GM18507 (cell line): Measurements from ENCODE around the gene TRPM2.

ENCODE experiments used
- DNase-seq: peaks from one replicate; pipeline ENCODE4 v3.0.0; 2011; ENCODE audit warnings: low read depth; ENCODE audit not compliant: insufficient read length; ENCODE audit errors: extremely low spot score
- FAIRE-seq: peaks from 2 replicates; lab custom pipeline; 2011; peaks lifted over from hg19 to GRCh38; lab: Jason Lieb, UNC

TRPM2 gene

DNA sequence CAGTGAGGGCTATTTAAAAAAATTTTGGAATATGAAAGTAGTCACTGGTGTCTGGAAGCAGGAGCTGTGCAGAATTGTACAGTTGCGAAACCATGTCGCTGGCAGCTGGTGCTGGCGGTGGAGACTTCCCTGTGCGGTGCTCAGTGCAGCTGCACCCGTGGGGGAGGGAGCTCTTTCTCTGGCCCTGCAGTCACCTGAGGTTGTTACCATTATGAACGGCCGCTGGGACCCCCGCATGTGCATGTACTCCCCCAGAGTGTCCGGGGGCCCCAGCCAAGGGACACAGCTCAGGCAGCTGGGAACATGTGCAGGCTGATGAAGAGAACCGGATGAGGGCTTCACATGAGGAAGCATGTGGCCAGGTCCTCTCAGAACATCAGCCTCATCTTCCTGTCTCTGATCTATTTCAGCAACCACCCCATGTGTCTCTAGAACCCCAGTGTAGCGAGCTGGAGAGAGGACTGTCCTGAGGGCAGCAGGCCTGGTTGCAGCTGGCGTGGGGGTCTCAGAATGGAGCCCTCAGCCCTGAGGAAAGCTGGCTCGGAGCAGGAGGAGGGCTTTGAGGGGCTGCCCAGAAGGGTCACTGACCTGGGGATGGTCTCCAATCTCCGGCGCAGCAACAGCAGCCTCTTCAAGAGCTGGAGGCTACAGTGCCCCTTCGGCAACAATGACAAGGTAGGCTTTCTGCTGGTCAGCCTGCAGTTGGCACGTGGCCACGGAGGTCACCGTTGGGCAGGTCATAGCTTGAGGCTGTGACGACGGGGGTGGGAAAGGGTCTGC, at the start of gene TRPM2:
TSS of gene TRPM2 (plus strand) at position 431 of the 780 bp plus-strand sequence. CDS start at position 511, 80 bp downstream.
- peak; percentile 88 for FAIRE-seq
- no peak for DNase-seq

- no peak for DNase-seq
- FAIRE-seq = no peak
These were observed 49.3 kb upstream of the TRPM2 start for GRCh38 chr21:44304011-44304616.

- FAIRE-seq = no peak
These were observed 48.5 kb upstream of the TRPM2 start for GRCh38 chr21:44304877-44305293.

DNA sequence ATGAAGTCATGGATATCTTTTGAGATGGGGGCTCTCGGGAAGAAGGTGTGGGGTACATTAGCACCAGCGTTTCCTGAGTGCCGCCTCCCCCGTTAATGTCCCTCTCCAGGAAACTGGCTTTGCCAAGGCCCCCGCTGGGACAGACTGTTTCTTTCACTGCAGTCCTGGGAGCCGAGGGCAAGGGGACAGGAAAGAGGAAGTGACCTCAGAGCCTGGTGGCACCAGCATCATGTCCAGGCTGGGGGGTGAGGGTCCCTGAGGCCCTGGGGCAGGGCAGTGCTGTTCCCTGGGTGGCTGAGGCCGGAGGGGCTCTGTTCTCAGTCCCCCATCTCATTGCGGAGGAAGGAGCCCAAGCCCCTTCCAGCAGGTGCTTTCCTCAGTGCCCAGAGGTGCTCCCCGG, 47.7 kb upstream of the TRPM2 start:
- no peak for DNase-seq
- FAIRE-seq = no peak

More at GRCh38 chr21:44304877-44305293, 48.5 kb upstream of the TRPM2 start:
- no peak for DNase-seq

DNA sequence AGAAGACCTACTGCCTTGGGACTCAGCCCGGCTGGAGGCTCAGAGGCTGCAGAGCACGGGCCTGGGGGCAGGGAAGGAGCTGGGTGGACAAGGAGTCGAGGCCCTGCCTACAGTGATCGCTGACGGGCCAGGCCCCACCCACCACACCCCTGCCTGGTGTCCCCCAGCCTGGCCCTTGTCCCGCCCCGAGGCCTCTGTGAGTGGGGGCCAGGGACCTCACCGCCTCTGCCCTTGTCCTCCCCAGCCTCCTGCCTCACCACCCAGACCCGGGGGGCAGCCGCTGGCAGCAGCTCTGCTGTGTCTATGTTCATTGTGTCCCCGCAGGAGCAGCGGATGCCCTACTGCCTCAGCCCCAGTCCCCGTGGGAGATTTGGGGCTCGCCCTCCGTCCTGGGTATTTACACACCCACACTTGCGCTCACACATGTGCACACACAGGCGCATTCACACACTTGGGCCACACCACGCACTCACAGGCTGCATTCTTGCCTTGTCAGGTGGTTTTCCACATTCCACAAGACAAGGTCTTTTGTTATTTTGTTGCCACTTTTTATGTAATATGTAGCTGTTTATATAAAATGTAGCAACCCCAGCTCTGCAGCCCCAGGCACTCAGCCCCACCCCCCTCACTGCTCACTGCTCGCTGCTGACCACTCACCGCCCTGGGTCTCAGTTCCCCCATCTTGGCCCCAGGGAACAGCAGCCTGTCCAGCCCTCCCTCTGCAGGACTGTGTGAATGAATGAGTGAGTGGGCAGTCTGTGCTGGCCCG, 46.3 kb upstream of the TRPM2 start:
- DNase-seq = no peak
- FAIRE-seq = no peak

GRCh38 chr21:44310628-44311507, 42.6 kb upstream of the TRPM2 start:
- FAIRE-seq (no peak), DNase-seq (no peak)

DNA sequence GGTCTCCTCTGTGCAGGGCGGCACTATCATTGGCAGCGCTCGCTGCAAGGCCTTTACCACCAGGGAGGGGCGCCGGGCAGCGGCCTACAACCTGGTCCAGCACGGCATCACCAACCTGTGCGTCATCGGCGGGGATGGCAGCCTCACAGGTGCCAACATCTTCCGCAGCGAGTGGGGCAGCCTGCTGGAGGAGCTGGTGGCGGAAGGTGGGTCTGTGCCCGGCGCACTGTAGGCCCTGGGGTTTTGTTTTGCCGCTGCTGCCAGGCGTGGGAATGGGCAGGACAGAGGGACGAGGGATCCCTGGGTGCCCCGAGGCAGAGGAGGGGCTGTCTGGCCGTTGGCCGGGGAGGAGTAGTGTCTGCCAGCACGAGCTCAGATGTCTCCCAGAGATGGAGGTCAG, 41.3 kb upstream of the TRPM2 start:
- DNase-seq = no peak
- FAIRE-seq = no peak

GRCh38 chr21:44312716-44313115, 40.7 kb upstream of the TRPM2 start:
- FAIRE-seq (no peak), DNase-seq (no peak)

- DNase-seq = no peak
- FAIRE-seq = no peak
These were observed 40.0 kb upstream of the TRPM2 start for GRCh38 chr21:44313451-44313850.

GRCh38 chr21:44314128-44314527, 39.3 kb upstream of the TRPM2 start:
- no peak for FAIRE-seq
- no peak for DNase-seq

- no peak for FAIRE-seq
- no peak for DNase-seq
These were observed 38.9 kb upstream of the TRPM2 start for GRCh38 chr21:44314561-44314960.

DNA sequence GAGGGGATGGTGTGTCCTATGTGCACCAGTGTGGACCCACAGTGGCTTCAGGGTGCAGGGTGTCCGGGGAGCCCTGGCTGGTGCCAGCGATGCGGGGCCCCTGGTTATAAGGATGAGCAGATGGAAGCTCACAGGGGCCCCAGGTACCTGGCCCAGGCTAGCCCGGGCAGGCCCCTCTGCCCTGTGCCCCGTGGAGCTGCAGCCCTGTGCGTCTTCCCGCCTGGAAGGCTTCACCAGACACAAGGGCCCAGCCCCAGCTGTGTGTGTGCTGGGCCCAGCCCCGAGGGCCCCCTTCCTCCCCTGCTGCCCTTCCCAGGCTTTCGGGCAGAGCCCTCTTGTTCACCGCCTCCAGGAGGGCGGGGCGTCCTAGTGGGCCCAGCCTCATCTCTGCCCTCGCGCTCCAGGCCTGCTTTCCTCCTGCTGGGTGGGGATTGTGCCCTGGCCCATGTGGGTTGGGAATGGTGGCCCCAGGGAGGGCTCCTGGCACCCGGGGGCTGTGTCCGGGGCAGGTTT, 37.7 kb upstream of the TRPM2 start:
- no peak for DNase-seq
- no peak for FAIRE-seq

DNA sequence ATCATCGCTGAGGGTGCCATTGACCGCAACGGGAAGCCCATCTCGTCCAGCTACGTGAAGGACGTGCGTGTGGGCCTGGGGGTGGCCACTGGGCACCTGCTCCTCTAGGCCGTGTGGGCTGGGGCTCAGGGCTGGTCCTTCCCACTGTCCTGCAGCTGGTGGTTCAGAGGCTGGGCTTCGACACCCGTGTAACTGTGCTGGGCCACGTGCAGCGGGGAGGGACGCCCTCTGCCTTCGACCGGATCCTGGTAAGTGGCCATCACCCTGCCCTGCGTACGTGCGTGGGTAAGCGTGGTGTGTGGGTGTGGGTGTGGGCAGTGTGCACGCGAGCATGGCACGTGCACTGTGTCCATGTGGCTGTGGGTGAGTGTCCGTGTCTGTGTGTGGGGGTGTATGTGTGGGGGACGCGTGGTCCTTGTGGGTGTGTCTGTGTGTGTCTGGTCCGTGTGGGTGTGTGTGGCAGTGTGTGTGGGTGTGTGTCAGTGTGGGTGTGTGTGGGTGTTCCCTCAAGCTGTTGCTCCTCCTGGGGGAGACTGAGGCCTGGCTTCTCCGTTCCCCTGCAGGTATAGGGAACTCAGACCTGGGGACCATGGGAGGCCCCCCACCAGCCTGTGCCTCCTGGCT, 37.0 kb upstream of the TRPM2 start:
- DNase-seq = no peak
- FAIRE-seq = no peak

GRCh38 chr21:44317241-44317782, 36.1 kb upstream of the TRPM2 start:
- FAIRE-seq (no peak), DNase-seq (no peak)

GRCh38 chr21:44317871-44318270, 35.5 kb upstream of the TRPM2 start:
- DNase-seq = no peak
- no peak for FAIRE-seq

GRCh38 chr21:44318489-44319285, 34.7 kb upstream of the TRPM2 start:
- DNase-seq = no peak
- FAIRE-seq = no peak

- DNase-seq (no peak), FAIRE-seq (no peak)
These were observed 33.9 kb upstream of the TRPM2 start for GRCh38 chr21:44319407-44320065.
